ENCODE measurements around the gene OR2A5. TPM values are rescaled to one million over a fixed set of nuclear protein-coding genes. Genes with fewer than 3 reads are reported as not detected.
A peak's percentile ranks its signal among the peaks of the same experiment; 100 is the strongest.
"Not testable (repeated sequence)": the region's sequence is repeated elsewhere in the genome, so short reads cannot be mapped to it uniquely, and the experiment has no call there.

The OR2A5 gene
- polyA plus RNA-seq (ENCODE audit: insufficient read length), result 0.18 TPM
- long read RNA-seq, donor 1, result 0 reads
- long read RNA-seq, donor 2, result 0 reads
- long read RNA-seq, donor 3, result 0 reads
- long read RNA-seq, donor 4, result 0 reads
- long read RNA-seq, donor 5, result 0 reads
- long read RNA-seq, donor 6, result 0 reads
- long read RNA-seq, donor 7, result 0 reads
- long read RNA-seq, donor 8, result 0 reads

GRCh38 chr7:144048648-144049047 is at the start of gene OR2A5:
OR2A5 (plus strand) TSS chr7:144048948; CDS start chr7:144050402, 1,454 bp downstream.
- DNase-seq, result no peak

- DNase-seq, result no peak
Observed at GRCh38 chr7:144000020-144000419, 48.7 kb upstream of the OR2A5 start, which contains the start of gene OR6B1. OR6B1 (plus strand) TSS chr7:144000320; CDS start chr7:144003997, 3,677 bp downstream.

GRCh38 chr7:144001543-144001942 is 47.2 kb upstream of the OR2A5 start:
- DNase-seq, result no peak

- DNase-seq, result no peak
Observed at GRCh38 chr7:144004703-144005102, 44.0 kb upstream of the OR2A5 start.

GRCh38 chr7:144006029-144006691 is 42.6 kb upstream of the OR2A5 start:
- DNase-seq, result no peak

- DNase-seq, result no peak
Observed at GRCh38 chr7:144006692-144007042, 42.1 kb upstream of the OR2A5 start.

GRCh38 chr7:144009361-144009760 is 39.4 kb upstream of the OR2A5 start:
- DNase-seq, result no peak

GRCh38 chr7:144010061-144010460 is 38.7 kb upstream of the OR2A5 start:
- not testable (repeated sequence) for DNase-seq

- DNase-seq, result not testable (repeated sequence)
Observed at GRCh38 chr7:144010821-144011220, 37.9 kb upstream of the OR2A5 start.

- no peak for DNase-seq
Observed at GRCh38 chr7:144011458-144012230, 37.1 kb upstream of the OR2A5 start.

- no peak for DNase-seq
Observed at GRCh38 chr7:144018065-144018464, 30.7 kb upstream of the OR2A5 start.

GRCh38 chr7:144019457-144019856 is 29.3 kb upstream of the OR2A5 start:
- no peak for DNase-seq

- no peak for DNase-seq
Observed at GRCh38 chr7:144020340-144020739, 28.4 kb upstream of the OR2A5 start.

- no peak for DNase-seq
Observed at GRCh38 chr7:144022169-144022568, 26.6 kb upstream of the OR2A5 start.

- no peak for DNase-seq
Observed at GRCh38 chr7:144023171-144023827, 25.4 kb upstream of the OR2A5 start.

- no peak for DNase-seq
Observed at GRCh38 chr7:144024213-144024612, 24.5 kb upstream of the OR2A5 start.

- no peak for DNase-seq
Observed at GRCh38 chr7:144026203-144026883, 22.4 kb upstream of the OR2A5 start.

- peak; percentile 24 for DNase-seq
Observed at GRCh38 chr7:144027070-144027469, 21.7 kb upstream of the OR2A5 start.

- no peak for DNase-seq
Observed at GRCh38 chr7:144027974-144028373, 20.8 kb upstream of the OR2A5 start.

GRCh38 chr7:144028547-144028946 is 20.2 kb upstream of the OR2A5 start:
- no peak for DNase-seq

GRCh38 chr7:144032516-144032915 is 16.2 kb upstream of the OR2A5 start:
- no peak for DNase-seq
